GM19025 (cell line): ENCODE data around the gene MTO1.
"Not testable (repeated sequence)": the region's sequence is repeated elsewhere in the genome, so short reads cannot be mapped to it uniquely, and the experiment has no call there.

ENCODE experiments used
- ATAC-seq: cut with Tn5 transposase; IDR thresholded peaks from one replicate; pipeline ENCODE4 v1.9.1; 2021; ENCODE audit warnings: mild to moderate bottlenecking, low read depth, moderate library complexity; ENCODE audit not compliant: unreplicated experiment

The MTO1 gene, protein sequence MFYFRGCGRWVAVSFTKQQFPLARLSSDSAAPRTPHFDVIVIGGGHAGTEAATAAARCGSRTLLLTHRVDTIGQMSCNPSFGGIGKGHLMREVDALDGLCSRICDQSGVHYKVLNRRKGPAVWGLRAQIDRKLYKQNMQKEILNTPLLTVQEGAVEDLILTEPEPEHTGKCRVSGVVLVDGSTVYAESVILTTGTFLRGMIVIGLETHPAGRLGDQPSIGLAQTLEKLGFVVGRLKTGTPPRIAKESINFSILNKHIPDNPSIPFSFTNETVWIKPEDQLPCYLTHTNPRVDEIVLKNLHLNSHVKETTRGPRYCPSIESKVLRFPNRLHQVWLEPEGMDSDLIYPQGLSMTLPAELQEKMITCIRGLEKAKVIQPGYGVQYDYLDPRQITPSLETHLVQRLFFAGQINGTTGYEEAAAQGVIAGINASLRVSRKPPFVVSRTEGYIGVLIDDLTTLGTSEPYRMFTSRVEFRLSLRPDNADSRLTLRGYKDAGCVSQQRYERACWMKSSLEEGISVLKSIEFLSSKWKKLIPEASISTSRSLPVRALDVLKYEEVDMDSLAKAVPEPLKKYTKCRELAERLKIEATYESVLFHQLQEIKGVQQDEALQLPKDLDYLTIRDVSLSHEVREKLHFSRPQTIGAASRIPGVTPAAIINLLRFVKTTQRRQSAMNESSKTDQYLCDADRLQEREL

DNA sequence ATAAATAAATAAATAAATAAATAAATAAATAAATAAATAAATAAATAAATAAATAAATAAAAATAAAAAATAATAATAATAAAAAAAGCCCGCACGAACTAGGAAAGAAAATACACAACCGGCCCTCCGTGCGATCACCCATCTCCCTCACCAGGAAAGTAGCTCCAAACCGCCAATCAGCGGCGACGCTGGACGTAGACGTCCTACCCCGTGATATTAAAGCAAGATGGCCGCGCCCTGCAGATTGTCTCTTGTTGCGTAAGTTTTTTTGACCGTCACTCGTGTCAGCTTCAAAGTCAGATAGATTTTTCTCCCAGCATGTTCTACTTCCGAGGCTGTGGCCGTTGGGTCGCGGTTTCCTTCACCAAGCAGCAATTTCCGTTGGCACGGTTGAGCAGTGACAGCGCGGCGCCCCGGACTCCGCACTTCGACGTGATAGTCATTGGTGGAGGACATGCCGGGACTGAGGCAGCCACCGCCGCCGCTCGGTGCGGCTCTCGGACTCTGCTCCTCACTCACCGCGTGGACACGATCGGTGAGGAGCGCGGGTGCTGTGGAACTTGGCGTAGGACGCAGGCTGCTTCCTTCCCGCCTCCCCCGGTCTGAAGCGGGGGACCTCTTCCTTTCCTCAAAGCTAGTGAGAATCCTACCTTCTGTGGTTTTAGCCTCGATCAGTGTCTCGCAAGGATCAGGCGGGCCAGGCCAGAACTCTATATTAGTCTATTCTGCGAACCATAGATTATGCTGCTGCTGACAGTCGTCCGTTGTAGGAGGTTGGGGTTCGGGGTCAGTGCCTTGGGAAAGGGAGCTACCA, at the start of gene MTO1:
Gene MTO1 (plus strand): TSS at position 201 of the 814 bp plus-strand sequence. CDS start 118 bp downstream, at position 319.
- ATAC-seq, result peak; percentile 92

DNA sequence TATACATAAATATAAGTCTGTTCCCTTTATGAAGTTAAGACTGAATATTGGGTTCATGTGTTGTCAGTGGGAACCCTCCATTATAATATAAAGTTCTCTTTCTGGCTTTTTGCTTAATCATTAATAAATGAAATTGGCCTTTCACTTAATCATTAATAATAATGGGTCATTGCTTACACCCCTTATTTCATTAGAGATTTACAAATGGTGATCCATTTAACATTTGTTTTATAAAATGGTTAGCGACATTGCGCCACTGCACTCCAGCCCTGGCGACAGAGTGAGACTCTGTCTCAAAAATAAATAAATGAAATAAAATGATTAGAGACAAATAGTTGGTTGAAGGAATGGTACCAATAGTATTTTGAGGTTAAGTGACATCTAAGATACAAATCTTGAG, 48.4 kb upstream of the MTO1 start:
- ATAC-seq, result no peak

DNA sequence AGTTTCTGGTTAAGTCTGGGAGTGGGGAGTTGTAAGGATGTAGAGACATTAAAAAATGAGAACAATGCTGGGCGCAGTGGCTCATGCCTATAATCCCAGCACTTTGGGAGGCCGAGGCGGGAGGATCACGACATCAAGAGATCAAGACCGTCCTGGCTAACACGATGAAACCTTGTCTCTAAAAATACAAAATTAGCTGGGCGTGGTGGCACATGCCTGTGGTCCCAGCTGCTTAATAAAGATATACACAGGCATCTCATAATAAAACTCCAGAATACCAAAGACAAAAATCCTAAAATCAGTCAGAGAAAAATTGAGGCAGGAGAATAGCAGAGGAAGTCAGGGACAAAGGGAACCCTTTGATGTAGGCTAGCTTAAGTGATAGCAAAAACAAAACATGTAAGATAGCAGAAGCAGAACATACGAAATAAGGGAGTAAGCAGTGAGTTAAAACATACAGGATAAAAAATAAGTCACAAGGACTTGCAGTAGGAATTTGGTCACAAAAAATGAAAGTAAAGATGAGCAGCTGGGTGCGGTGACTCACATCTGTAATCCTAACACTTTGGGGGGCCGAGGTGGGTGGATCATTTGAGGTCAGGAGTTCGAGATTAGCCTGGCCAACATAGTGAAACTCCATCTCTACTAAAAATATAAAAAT, 43.3 kb upstream of the MTO1 start:
- ATAC-seq, result no peak

DNA sequence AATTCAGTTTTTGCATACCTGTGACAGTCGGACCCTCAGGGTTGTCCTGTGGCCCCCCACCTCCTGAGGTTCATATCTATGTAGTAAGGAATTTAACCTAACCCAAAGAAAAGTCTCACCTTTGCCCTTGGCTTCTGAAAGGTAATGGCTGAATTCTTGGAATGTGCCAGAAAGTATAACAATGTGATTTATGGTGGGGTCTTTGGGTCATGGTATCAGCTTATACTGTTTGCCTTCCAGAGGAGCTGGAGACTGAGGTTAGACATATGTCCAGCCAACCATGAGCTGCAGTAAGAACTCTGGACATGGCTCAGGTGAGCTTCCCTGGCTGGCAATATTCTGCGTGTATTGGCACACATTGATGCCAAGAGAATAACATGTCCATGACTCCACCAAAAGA, 40.0 kb upstream of the MTO1 start:
- ATAC-seq, result no peak

DNA sequence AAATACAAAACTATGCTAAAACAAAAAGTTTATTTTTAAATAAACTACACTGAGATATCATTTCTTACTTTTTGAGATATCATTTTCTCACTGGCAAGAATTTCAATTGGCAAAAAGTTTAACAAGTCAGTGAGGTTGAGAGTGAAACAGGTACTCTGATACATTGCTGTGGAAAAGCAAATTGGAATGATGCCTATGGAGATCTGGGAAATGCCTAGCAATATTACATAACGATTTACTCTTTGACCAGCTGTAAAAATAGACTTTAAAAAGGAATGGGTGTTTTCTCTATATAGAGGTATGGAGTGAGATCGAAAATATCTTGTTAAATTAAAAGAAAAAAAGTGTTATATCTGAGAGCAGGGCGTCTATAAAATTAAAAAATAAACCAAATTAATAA, 26.3 kb upstream of the MTO1 start:
- ATAC-seq, result no peak

DNA sequence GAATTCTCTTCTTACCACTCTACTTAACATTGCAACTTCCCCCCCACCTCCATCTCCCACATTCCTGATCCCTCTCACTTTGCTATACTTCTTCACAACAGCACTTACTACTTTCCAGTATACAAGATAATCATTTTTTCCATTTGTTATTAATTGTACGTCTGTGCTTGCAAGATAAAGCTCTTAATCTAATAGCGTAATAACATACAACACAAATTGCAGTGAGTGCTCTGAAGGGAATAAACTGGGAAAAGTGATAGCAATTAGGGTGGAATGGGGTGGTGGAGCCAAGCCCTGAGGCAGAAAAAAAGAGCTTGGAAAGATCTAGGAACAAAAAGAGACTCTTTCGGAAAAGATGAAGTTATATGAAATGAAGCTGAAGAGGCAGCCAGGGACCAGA, 18.0 kb upstream of the MTO1 start:
- ATAC-seq, result no peak

DNA sequence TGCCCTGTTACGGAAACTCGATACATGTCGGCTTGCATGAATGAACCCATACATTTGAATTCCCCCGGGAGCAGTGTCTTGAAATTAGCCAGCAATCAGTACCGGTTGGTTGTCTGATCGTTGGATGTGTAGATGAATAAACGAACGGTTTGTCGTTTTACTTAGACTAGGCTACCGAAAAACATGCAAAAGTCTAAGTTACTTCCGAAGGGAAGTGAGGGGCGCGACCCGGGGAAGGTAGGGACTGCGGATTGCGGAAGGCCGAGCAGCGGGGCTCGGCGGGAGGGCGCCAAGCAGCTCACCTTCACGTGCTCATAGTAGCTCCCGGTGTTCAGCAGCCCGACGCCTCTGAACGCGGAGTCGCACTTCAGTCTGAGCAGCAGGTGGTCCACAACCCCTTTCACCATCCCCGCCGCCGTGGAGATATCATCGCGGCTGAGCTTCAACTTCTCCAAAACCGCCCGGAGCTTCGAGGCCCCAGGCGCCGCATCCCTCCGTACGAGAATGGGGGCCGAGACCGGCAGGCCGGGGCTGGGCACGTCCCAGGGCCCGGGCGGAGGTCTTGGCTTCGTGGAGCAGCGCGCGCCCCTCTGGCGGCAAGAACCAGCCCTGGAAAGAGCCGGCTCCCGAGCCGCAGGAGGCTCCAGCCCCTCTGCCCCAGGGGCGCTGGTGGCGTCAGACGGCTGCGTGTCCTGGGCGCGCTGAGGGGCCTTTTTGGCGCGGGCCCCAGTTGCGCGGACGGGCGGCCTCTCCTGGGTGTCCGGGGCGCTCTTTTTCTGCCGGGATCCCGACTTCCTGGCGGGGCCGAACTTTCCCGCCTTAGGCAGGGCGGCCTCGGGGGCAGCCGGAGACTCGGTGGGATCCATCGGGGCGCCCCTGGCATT, 10.1 kb upstream of the MTO1 start:
- peak; percentile 44 for ATAC-seq

DNA sequence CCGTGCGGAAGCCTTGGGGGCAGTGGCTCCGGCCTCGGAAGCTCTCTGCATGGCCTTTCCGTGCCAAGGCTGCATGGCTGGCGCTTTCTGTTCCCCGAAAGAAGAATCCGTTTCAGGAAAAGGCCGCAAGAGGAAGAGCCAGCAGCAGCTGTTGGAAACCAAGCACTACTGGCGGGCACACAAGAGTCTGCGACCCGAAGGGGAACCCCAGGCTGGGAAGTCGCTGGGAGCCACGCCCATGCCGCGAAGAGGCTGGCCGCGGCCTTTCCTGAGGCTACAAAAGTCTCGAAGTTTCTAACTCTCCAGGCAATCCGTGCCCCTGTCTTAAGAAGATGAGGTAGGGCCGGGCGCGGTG, 9.5 kb upstream of the MTO1 start, which contains the start of gene CGAS:
Gene CGAS (minus strand): TSS at position 191 of the 355 bp plus-strand sequence. CDS start 116 bp downstream, at position 75.
- peak; percentile 65 for ATAC-seq

DNA sequence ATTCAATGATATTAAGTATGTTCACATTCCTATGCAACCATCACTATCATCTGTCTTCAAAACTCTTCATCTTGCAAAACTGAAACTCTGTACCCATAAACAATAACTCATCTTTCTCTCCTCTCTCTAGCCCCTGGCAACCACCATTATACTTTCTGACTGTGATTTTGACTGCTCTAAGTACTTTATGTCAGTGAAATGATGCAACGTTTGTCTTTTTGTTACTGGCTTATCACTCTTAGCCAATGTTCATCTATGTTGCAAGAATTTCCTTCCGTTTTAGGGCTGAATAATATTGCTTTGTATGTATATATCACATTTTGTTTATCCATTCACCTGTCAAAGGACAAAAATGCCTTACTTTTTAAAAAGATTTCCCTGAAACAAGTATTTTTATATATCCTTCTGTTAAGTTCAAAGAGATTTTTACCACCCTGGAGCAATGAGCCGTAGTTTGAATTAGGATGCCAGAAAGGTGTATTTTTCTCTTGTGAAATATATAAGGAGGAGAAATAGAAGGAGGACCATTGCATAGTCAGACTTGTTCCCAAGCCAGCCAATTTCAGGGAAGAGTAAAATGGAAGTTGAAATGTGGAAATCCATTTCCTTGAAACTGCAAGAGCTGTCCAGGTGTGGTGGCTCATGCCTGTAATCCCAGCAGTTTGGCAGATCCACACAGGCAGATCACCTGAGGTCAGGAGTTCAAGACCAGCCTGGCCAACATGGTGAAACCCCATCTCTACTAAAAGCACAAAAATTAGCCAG, 5.5 kb upstream of the MTO1 start:
- ATAC-seq, result no peak

DNA sequence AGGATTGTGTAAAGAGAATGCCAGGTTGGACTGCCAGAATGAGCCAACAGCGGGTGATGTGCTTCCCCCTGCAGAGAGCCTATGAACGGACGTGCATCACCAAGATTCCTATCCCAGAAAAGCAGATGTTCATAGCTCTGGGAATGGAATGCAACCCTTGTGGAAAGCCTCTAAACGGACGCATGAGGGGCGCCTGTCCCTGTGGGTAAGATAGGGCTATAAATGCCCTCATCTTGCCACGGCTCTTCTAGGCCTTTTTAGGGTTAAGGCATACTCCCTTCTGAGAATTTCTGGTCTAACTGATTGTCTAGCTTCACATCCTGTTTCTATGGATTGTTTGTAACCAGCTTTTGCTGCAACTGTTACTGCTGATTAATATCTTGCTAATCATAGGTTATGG, 2.1 kb upstream of the MTO1 start:
- ATAC-seq, result not testable (repeated sequence)

DNA sequence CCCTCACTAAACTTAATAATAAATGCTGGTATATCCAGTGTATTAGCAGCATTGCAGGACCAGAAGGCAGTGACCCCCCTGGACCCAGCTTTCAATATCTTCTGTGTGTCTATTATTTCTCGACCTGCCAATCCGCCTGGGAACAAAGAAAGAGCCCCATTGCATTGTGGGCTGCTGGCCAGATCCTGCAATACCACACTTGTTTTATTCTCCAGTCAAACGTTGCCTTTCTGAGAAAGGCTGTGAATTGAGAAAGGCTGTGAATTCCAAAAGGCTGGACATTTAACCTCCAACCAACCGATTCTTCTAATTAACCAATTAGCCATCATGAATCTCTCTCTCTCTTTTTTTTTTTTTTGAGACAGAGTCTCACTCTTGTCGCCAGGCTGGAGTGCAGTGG, 1.5 kb upstream of the MTO1 start:
- ATAC-seq, result no peak

DNA sequence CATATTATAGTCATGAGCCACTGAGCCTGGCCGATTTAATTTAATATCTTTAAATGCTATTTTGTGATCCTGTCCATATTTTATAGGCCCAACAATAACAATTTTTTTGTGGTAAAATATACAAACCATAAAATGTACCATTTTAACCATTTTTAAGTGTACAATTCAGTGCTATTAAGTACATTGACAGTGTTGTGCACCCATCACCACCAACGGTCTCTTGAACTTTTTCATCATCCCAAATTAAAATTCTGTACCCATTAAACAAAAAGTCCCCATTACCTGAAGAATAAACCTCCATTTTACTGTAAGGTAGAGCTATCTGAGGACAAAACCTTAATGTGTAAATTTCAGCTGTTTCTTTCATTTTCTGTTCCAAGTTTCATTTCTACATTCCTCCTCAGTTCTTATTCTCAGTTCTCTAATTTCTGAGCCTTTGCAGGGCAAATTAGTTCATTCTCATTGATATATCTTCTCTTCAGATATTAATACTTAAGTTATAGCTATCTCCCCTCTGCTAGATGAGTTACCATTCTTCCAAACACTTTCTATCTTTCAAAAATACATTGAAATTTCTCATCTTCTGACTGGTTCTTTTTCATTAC, 10.3 kb downstream of the MTO1 start:
- ATAC-seq, result peak; percentile 92

DNA sequence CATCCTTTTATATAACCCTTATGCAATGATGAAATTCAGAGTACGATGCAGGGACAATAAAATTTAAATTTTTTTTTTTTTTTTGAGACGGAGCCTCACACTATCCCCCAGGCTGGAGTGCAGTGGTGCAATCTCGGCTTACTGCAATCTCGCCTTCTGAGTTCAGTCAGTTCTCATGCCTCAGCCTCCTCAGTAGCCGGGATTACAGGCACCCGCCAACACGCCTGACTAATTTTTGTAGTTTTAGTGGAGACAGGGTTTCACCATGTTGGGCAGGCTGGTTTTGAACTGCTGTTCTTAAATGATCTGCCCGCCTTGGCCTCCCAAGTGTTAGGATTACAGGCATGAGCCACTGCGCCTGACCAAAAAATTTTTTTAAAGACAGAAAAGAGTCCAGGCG, 15.2 kb downstream of the MTO1 start:
- no peak for ATAC-seq

DNA sequence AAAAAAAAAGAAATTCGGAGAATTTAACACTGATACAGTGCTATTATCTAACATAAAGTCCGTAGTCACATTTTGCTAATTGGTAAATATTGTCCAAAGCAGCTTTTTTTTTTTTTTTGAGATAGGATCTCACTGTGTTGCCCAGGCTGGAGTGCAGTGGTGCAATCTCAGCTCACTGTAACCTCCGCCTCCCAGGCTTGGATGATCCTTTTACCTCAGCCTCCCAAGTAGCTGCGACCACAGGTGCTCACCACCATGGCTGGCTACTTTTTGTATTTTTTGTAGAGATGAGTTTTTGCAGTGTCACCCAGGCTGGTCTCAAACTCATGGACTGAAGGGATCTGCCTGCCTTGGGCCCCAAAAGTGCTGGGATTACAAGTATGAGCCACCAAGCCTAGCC, 15.9 kb downstream of the MTO1 start:
- ATAC-seq, result no peak

DNA sequence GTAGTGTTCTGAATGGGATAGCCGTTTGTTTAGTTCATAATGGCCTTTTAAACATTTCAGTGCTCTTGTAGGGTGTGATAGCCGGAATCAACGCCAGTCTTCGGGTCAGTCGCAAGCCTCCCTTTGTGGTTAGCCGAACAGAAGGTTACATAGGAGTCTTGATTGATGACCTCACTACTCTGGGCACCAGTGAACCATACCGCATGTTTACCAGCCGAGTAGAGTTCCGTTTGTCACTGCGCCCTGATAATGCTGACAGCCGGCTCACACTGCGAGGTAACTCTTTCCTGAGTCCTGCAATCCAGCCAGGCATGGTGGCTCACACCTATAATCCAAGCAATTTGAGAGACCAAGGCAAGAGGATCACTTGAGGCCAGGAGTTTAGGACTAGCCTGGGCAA, 20.4 kb downstream of the MTO1 start:
- ATAC-seq, result no peak

DNA sequence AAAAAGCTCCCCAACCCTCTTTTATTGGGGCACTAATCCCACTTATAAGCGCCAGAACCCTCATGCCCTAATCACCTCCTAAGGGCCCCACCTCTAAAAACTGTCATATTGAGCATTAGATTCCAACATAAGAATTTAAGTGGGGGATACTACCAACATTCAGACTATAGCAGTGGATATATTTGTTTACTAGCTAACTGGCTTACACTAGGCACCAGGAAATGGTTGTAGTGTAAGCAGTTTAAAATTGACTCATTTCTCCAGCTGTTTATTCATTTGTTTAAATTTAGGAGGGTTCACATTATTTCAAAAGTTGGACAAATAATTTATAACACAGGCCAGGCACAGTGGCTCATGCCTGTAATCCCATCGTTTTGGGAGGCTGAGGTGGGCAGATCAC, 22.9 kb downstream of the MTO1 start:
- no peak for ATAC-seq

DNA sequence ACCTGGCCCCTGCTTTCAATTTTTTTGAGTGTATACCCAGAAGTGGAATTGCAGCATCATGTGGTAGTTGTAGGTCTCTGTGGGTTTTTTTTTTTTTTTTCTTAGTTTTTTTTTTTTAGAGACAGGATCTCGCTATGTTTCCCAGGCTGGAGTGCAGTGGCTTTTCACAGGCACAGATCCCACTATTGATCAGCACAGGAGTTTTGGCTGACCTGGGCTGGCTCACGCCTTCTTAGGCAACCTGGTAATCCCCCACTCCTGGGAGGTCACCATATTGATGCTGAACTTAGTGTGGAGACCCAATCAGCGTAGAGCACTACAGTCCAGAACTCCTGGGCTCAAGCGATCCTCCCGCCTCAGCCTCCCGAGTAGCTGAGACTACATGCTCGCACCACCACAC, 25.9 kb downstream of the MTO1 start:
- no peak for ATAC-seq

DNA sequence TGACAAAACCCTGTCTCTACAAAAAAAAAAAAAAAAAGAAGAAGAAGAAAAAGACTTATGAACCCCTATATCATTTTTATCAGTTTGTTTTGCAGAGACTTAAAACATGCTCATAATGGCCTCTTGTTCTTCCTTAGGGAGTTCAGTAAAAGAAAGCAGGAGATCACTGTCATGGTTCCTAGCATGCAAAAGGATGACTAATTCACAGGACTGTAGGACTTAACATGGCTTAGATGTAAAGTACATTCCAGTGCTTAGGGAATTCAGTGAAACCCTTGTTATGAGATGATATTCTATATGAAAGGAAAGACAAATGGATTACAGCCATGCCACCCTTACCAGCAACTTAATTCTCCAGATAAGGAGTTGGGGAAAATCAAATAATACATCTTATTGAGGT, 29.8 kb downstream of the MTO1 start:
- ATAC-seq, result no peak

DNA sequence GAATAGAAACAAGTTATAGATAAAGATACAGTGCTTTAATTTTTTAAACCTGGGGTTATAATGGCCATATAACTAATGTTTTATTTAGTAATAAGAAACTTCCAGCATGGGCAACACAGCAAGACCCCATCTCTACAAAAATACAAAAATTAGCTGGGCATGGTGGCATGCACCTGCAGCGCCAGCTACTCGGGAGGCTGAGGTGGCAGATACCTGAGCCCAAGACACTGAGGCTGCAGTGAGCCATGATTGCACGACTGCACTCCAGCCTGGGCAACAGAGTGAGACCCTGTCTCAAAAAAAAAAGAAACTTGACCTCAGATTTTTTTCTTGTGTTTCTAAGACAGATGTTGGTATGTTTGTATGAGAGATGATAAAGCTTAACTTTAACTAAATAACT, 36.4 kb downstream of the MTO1 start:
- ATAC-seq, result no peak
